Amniotic epithelial cell (primary cell): ENCODE results near the gene DIAPH2.

ENCODE experiments used
- DNase-seq: peaks from one replicate; pipeline ENCODE4 v3.0.0-alpha.2; 2010; ENCODE audit warnings: low read depth

The DIAPH2 gene

DNA sequence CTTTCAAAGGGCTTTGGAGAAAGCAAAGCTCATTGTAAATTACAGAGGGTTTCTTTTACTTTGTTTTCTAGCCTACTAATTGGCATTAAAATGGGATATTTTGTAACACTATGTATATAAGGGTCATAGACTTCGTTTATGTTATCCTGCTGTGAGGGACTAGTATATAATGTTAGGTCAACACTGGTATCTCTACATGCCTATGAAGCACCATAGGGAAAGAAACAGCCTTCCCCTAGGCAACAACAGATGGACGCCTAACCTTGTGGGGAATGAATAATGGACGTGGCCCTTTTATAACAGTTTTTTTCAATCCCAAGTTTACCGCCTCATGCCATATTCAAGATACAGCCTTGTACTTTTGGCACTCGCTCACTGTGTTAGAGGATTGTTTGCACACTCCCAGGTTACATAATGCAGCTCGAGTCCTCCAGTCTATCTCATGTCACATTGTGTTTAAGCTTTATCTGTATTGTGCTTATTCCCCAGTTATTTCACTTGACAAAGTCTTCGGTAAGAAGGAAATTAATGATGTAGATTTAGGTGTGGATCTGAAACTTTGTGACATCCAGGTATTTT, 910.1 kb downstream of the DIAPH2 start:
- DNase-seq: no peak

DNA sequence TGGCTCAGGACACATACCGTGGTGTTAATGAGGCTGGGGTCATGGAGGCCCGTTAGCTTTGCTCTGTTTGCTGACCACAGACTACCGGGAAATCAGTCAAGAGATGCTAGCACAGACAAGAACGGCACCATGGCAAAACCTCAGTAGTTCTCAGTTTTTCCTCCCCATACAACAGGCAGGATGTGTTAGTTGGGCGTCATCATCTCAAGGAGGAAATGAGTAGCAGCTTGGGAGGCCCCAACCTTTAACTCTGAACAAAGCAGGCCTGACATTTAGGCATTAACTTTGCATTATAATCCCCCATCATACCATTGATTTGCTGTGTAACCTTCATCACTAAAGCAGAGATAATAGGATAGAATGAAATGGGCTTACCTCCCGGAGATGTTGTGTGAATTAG, 913.3 kb downstream of the DIAPH2 start:
- DNase-seq: no peak

DNA sequence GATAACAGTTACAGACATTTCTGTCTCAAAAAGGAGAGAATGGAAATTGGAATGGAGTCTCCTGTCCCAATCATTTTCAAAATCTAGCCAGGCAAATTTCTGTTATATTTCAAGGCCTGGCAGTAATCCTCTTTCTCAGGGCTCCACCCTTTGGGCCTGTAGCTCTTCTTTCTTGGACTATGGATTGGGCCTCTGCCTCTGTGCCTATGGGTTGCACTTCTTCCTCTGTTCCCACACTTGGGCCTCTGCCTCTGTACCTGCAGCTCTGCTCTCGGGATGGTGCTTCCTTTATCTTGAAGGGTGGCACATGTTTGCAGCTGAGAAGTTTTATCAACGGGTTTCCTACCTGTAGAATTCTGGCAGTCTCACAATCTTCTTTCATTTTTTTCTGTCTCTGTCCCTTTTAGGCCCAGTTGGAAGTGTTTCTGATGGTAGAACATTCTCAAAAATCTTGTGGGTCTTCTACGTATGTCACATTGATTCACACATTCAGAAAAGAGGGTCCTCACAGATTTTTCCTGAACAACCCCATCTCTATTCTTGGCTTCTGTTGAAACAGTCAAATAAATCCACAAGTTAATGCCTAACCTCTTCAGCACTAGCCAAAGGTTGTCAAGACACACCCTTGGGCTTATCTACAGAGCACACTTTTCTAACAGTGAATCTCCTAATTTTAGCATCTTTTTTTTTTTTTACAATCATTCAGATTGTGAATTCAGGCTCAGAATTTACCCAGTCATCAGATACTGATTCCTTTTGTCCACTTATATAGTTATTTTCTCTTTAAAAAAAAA, 918.0 kb downstream of the DIAPH2 start:
- DNase-seq: no peak

DNA sequence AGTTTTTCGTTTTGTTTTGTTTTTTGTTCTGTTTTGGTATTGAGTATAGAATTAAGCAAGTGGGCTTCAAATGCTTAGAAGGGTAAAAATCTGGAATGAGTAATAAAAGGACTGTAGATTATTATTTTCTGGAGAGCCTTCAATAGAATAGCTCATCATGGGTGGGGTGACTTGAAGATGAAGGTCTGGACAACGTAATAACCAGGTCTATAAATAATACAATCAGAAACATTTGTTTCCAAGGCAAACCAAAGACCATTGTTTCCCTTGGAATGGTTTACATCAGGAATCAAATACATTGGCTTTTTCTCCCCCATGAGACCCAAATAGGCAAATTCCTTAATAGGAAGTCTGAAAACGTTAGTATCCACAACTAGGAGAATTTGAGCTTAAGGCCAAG, 920.6 kb downstream of the DIAPH2 start:
- no peak for DNase-seq

DNA sequence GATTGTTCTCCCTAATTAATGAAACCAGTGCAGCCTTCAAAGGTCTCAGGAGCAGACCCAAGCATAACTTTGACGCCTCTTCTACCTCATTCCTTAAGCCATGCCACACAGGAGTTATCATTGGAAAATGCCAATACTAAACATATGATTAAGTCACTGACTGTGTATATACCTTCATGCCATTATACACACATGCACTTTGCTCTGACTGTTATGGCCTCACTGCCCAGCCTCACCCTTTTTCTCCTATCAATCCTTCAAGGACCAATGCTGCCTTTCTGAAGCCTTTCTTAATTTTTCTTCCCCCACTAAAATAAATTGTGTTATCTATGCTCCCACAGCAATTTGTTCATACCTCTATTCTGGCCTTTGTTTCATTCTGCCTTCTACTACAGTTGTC, 924.7 kb downstream of the DIAPH2 start:
- DNase-seq: no peak

DNA sequence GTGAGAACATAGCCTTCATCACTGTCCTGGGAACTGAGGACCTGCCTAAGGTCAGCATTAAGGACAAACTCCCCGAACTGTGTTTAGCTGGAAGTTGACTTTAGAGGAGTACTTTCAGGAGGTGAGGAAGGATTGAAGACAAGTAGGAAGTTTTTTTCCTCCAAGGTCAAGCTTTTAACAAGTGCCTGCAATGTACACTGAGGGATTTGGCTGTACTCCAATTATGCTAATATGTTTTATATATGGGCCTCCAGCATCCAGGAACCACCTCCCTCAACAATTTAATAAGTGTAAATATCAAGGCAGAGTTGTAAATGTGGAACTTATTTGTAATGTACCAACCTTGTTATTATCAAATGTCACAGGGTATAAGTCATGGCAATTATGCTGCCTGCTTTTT, 925.3 kb downstream of the DIAPH2 start:
- DNase-seq: no peak

DNA sequence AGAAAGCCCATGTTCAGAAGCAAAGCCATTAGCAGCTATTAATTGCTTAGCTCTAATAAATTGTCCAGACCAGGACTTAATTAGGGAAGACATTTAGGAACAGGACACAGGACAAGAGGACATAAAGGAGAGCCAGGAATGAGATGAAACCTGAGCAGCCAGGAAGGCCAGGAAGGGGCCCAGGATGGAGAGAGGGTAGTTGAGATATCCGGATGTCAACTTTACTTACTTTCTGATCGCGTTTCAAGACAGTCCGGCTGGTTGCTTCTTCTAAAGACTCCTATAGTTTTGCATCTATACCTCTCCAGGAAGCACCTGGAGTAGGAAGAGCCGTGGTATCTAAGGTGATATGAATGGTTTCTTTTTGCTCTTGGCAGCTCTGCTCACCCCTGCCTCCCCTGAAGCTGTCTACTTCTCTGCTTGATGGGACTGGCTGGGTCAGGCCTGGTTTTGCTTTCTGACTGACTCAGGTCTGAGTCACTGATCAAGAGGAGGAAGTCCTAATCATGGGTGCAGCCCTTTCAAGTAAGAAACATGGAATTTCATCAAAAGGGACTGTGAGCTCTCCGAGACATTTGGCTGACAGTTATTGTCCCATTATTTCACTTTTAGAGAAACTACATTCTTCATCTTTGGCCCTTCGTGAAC, 932.4 kb downstream of the DIAPH2 start:
- DNase-seq: peak; percentile 57

DNA sequence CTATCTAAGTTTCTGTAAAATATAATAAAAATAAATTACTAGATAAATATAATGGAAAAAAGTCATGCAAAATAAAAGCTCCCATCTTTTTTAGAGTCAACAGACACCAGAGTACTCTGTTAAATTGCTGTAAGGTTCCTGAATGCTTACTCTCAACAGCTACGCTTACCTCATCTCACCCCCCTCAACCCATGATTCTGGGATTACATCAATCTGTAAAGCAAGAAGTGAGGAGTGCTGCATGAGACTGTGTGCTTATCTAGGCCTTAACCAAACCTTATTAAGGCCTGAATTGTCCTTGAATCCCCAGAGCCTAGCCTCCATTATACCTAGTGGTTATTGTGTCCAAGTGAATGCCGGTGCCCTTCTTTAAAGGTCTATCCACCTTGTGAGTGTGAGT, 934.9 kb downstream of the DIAPH2 start:
- DNase-seq: no peak

DNA sequence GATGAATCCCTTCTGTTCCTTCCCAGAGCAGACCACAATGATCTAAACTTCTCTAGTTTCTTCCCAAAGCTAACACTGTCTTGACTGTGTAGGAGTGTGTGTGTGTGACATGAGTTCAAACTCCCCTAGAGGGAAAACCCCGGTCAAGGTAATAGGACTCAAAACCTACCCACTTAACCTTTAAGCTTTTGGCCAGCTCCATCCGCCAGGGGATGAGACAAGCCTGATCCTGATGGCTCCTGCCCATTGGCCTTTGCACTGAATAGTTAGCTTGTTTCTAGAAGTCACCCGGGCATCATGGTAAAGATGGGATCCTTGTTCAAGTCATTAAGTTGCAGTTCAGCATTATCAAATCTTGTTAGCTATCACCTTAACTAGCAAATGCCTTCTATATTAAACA, 937.5 kb downstream of the DIAPH2 start:
- DNase-seq: no peak

DNA sequence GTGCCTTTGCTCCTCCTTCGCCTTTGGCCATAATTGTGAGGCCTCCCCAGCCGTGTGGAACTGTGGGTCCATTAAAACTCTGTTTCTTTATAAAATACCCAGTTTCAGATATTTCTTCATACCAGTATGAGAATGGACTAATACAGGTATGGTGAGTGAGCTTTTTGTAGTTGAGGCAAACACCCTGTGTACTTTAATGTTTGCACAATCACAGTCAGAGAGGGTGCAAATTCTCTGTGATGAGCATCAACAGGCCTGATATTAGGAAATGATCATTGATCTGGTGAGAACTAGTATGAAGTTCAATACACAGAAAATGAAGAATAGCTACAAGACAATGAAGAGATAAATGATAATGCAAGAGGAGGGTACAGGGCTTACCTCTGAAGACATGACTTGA, 943.7 kb downstream of the DIAPH2 start:
- DNase-seq: no peak

DNA sequence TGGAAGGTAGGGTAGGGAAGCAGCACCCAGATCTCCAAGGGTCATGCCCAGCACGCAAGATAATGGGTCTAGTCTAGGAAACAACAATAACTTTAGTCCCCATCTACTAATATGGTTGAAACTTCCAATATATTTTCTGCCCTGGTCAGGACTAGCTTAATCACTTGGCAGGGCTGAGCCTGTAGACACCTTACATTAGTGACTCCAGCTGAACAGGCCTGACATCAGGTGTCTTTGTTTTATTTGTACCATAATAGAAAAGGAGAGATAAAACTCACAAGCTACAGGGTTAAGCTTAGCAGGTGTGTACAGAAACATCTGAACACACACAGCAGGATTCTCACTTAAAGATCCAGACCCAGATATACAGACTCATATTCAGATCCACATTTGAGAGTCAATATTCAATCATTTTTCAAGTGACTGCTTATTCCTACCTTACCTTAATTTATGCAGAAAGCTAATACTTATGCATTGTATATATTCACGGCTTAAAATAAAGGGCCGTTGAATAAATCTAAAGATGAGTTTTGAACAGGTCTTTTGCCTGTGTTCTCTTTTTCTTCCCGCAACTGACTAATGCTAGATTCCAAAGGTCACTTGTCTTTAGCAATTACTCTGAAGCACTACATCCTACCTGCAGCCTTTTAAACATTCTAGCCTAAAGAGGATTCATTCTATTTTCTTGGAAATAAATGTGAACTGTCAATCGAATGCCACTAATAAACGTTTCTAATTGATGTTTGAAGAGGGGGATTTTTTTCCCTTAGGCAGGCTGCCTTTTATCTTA, 944.4 kb downstream of the DIAPH2 start:
- no peak for DNase-seq

DNA sequence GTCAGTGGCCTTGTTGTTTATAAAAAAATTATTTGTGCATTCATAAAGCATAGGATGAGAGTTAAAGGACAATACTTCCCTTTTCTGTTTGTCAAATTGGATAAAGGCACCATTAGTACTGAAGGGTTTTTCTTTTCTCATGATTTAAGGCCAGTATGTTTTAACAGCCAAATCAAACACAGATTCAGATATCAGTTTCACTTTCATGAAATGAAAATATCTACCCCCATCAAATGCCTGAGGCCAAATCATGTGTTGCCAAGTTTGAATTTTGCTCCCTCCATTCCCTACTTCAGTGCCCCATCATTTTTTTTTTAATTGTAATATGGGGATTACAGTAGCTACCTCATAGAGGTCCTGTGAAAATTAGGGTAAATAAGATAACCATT, 944.9 kb downstream of the DIAPH2 start:
- DNase-seq: no peak

DNA sequence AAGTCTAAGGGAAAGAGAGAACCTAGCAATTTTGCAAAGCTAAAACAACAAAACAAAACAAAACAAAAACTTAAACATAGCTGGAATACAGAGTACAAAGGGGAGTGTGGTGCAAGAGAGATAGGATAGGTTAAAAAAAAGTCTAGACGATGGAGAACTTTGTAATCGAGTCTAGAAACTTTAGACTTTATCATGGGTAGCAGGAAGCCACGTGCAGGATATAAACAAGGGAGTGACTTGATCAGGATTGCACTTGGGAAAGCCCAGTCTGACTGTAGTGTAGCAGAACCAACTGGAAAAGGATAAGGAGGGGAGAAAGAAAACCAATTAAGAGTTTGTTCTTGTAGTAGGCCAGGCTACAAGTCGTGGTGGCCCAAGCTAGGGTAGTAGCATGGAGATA, 949.2 kb downstream of the DIAPH2 start:
- DNase-seq: no peak

DNA sequence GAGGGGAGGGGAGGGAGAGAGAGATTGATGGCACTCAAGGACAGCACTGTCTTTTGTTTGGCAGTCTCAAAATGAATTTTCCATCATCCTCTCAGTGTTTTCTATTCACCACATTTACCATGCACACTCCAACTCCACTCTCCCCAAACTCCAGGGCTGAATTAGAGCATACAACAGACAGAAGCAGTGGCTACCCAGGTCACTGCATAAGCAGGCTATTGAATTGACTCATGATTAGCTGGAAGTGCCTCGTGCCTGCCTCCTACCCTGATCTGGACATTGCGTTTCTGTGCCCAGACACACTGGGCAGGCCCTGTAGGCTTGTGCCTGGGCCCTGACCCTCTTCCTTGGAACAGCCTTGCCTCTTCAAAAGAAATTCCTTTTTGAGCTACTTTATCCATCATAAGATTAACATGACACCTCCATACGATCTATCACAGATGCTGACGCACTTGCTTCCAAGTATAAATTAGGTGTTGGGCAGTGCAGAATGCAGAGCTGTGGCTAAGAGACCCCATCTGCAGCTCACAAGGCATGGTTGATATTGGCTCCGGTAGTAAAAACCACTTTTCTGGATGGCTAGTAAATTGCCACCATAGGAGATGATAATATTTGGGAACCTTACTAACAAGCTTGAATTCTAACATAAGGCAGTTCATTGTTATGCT, 952.0 kb downstream of the DIAPH2 start:
- peak; percentile 60 for DNase-seq

DNA sequence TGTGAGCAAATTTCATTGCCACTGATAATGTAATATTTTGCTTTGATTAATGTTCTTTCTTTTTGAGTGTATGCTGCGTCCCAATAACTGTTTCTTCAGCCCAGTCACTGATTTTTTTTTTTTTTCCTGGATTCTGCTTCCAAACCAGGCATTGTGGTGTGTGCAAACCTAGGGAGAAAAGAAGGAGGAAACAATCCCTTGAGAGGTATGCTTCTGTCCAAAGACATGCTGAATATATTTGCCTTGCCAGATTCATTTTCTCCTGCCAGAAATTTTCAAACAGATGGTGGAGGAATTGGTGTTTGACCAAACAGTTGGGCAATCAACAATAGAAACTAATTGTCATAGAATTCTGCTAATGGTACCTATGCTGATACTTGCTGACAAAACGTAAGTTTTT, 952.6 kb downstream of the DIAPH2 start:
- DNase-seq: peak; percentile 1

DNA sequence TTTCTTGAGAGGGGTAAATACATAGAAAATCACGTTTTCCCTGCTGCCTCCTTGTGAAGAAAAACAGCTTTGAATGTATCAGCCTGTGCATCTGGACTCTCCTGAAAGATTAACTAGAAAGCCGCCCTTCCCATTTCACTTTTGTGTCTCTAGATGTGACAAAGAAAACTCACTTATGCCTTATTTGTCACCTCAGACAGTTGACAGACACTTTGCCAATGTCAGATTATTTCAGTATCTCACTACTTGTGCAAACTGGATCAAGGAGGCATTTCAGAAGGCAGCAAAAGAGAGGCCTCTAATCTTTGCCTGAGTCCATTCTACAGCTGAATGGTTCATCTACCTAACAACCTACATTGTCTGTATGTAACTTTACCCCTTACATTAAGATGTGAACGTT, 954.0 kb downstream of the DIAPH2 start:
- DNase-seq: no peak

DNA sequence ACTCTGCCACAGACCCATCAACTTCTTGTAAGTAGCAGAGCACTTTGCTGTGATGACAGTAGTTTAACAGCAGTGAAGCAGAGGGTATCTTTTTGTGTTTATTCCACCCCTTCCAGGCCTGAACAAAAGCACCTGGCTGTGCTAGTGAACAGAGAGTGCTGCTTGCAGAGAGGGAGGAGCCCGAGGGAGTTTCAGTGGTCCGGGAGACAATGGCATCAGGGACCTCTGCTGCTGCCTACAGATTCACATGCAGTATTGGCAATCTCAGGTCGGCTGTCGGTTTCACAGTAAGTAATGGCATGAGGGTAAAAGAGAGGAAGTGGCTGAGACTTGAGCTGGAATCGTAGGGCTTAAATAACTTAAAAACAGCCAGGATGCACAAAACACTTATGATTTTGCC, 954.9 kb downstream of the DIAPH2 start:
- DNase-seq: no peak
